Trophoblast cell (in vitro differentiated cells and primary cell): ENCODE results near the gene MAP1B.
A peak's percentile ranks its signal among the peaks of the same experiment; 100 is the strongest.

Experiments
- DNase-seq, 2 donors: peaks; one replicate each; pipeline ENCODE4 v3.0.0-alpha.2; 2016
- H2AFZ ChIP-seq: 2 replicates; pipeline ENCODE4 v1.6.1; 2013; ENCODE audit warnings: low read length, moderate library complexity, mild to moderate bottlenecking; ENCODE audit not compliant: insufficient read depth, poor library complexity
- H2AK5ac ChIP-seq: 2 replicates; pipeline ENCODE4 v1.6.1; 2013; ENCODE audit warnings: mild to moderate bottlenecking, low read length
- H2BK120ac ChIP-seq: 2 replicates; pipeline ENCODE4 v1.6.1; 2013; ENCODE audit warnings: low read length, mild to moderate bottlenecking, moderate library complexity; ENCODE audit not compliant: insufficient read depth, poor library complexity
- H2BK12ac ChIP-seq: 2 replicates; pipeline ENCODE4 v1.6.1; 2013; ENCODE audit warnings: mild to moderate bottlenecking, low read length, moderate library complexity
- H2BK5ac ChIP-seq: 2 replicates; pipeline ENCODE4 v1.6.1; 2013; ENCODE audit warnings: low read length, low read depth, moderate library complexity, mild to moderate bottlenecking; ENCODE audit not compliant: poor library complexity
- H3K14ac ChIP-seq: 2 replicates; pipeline ENCODE4 v1.6.1; 2013; ENCODE audit warnings: mild to moderate bottlenecking, low read length
- H3K18ac ChIP-seq: 2 replicates; pipeline ENCODE4 v1.6.1; 2013; ENCODE audit warnings: mild to moderate bottlenecking, low read length
- H3K23ac ChIP-seq: 2 replicates; pipeline ENCODE4 v1.6.1; 2013; ENCODE audit warnings: low read length
- H3K27ac ChIP-seq: 2 replicates; pipeline ENCODE4 v1.5.1; 2013; ENCODE audit warnings: low read depth, mild to moderate bottlenecking, inconsistent platforms, low read length, moderate library complexity
- H3K27me3 ChIP-seq: 2 replicates; pipeline ENCODE4 v1.6.1; 2013; ENCODE audit warnings: inconsistent platforms, mild to moderate bottlenecking, low read length, moderate library complexity; ENCODE audit not compliant: insufficient read depth
- H3K36me3 ChIP-seq, 2 experiments: 1 replicate in 1 of 2; 2 replicates in 1 of 2; pipeline ENCODE4 v1.6.1; 2013; ENCODE audit warnings: low read length in 2 of 2, mild to moderate bottlenecking in 2 of 2, moderate library complexity in 1 of 2; ENCODE audit not compliant: insufficient read depth in 2 of 2, control insufficient read depth in 1 of 2
- H3K4ac ChIP-seq: 2 replicates; pipeline ENCODE4 v1.6.1; 2013; ENCODE audit warnings: low read depth, mild to moderate bottlenecking, low read length, moderate library complexity
- H3K4me1 ChIP-seq, 2 experiments: 1 replicate in 1 of 2; 2 replicates in 1 of 2; pipeline ENCODE4 v1.6.1; 2013; ENCODE audit warnings: low read length in 2 of 2, mild to moderate bottlenecking in 2 of 2, moderate library complexity in 1 of 2; ENCODE audit not compliant: insufficient read depth in 2 of 2, control insufficient read depth in 1 of 2
- H3K4me2 ChIP-seq: 2 replicates; pipeline ENCODE4 v1.6.1; 2013; ENCODE audit warnings: inconsistent platforms, mild to moderate bottlenecking, low read length, moderate library complexity
- H3K4me3 ChIP-seq: 2 replicates; pipeline ENCODE4 v1.5.1; 2013; ENCODE audit warnings: mild to moderate bottlenecking, low read depth, low read length, inconsistent platforms
- H3K79me1 ChIP-seq: one replicate; pipeline ENCODE4 v1.6.1; 2013; ENCODE audit warnings: low read length
- H3K79me2 ChIP-seq: 2 replicates; pipeline ENCODE4 v1.6.1; 2013; ENCODE audit warnings: low read length, mild to moderate bottlenecking; ENCODE audit not compliant: control insufficient read depth, insufficient read depth, poor library complexity
- H3K9ac ChIP-seq: 2 replicates; pipeline ENCODE4 v1.6.1; 2013; ENCODE audit warnings: mild to moderate bottlenecking, low read length
- H3K9me3 ChIP-seq: 2 replicates; pipeline ENCODE4 v1.6.1; 2013; ENCODE audit warnings: low read depth, mild to moderate bottlenecking, control low read depth, inconsistent platforms, low read length; ENCODE audit not compliant: insufficient read depth
- H4K12ac ChIP-seq: 2 replicates; pipeline ENCODE4 v1.6.1; 2013; ENCODE audit warnings: low read depth, mild to moderate bottlenecking, low read length, moderate library complexity
- H4K8ac ChIP-seq: 2 replicates; pipeline ENCODE4 v1.6.1; 2013; ENCODE audit warnings: low read depth, mild to moderate bottlenecking, low read length, moderate library complexity
- H4K91ac ChIP-seq: one replicate; pipeline ENCODE4 v1.6.1; 2013; ENCODE audit warnings: low read depth, mild to moderate bottlenecking, low read length, moderate library complexity
- WGBS: extraction: QIAGEN DNeasy Blood & Tissue Kit; methylation state at CpG from one replicate; pipeline ENCODE4 v1.1.7; 2013; ENCODE audit warnings: missing lambda C conversion rate; ENCODE audit not compliant: insufficient read length, insufficient coverage; ENCODE audit errors: extremely low coverage; 5-methylcytosine and 5-hydroxymethylcytosine counted together

The MAP1B gene

DNA sequence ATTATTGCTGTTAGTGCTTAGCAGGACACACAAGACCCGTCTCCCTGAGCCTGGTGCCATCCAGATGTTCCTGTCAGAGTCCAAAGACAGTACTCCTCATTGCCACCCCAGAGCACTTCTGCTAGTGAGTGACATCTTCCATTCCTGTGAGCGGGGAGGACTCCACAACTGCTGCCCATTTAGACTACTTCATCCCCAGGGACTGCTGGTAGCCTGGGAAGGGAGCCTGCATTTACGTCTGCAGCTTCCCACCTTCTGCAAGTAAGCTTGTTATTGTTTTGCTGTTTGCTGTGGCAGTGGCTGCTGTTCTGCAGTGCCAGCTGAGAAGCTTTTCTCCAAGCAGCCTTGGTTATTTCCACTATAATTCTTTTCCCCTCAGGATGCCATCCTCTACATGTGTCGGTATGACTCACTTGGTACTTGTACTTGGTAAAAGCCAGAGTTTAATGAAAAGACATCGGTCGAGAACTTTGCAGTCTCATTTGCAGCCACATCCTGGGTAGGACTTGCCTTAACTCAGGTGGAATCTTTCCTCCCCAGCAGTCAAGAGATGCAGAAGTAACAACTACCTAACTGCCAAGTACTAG, 10.6 kb upstream of the MAP1B start:
- Histone ChIP-seq H4K91ac (no peak overlapping the region), H3K4ac (no peak overlapping the region), H3K18ac (no peak overlapping the region), H3K14ac (no peak overlapping the region), H2AFZ (no peak overlapping the region), H2BK120ac (no peak overlapping the region), H2AK5ac (no peak overlapping the region), H2BK5ac (no peak overlapping the region), H3K79me1 (no peaks in the 10 kb centered on the region), H4K12ac (no peak overlapping the region), H3K27me3 (no peaks in the 10 kb centered on the region), H4K8ac (no peak overlapping the region), H2BK12ac (no peak overlapping the region), H3K4me3 (no peak overlapping the region), H3K4me1 (no peaks in the 10 kb centered on the region), H3K23ac (no peak overlapping the region), H3K4me2 (no peak overlapping the region), H3K79me2 (no peaks in the 10 kb centered on the region), H3K36me3 (no peaks in the 10 kb centered on the region), H3K9me3 (no peaks in the 10 kb centered on the region), H3K9ac (no peak overlapping the region), H3K27ac (no peak overlapping the region)
- no CpG with 5 or more reads among the region's 6 CpGs for WGBS
- DNase-seq, result no peak

DNA sequence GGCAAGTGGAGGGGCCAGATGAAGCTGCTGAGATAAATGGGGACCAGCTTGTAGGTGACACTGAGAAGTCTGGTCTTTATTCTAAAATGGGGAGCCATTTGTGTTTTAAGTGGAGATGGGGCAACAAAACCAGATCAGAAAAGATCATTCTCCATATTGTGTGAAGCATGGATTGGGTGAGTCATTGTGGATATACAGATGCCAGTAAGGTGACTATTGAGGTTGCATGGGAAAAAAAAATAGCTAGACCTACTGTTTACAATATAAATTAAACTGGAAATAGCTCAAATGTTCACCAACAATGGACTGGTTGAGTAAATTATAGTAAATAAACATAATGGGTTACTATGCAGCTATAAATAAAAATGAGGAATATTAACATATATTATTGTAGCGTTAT, 5.4 kb upstream of the MAP1B start:
- no peak overlapping the region for H3K4me2 ChIP-seq
- no peak overlapping the region for H3K4ac ChIP-seq
- no peak overlapping the region for H2BK12ac ChIP-seq
- H2AFZ ChIP-seq, result no peak overlapping the region
- no peak overlapping the region for H4K12ac ChIP-seq
- H3K27ac ChIP-seq, result no peak overlapping the region
- H2AK5ac ChIP-seq, result no peak overlapping the region
- H3K14ac ChIP-seq, result no peak overlapping the region
- H3K9ac ChIP-seq, result no peak overlapping the region
- no peak overlapping the region for H3K4me3 ChIP-seq
- no peak overlapping the region for H3K23ac ChIP-seq
- H3K79me1 ChIP-seq, result no peaks in the 10 kb centered on the region
- H3K36me3 ChIP-seq, result no peaks in the 10 kb centered on the region
- H3K9me3 ChIP-seq, result no peaks in the 10 kb centered on the region
- no peak overlapping the region for H3K18ac ChIP-seq
- H4K8ac ChIP-seq, result no peak overlapping the region
- no peaks in the 10 kb centered on the region for H3K27me3 ChIP-seq
- WGBS, result no CpG with 5 or more reads among the region's 1 CpG
- no peak overlapping the region for H4K91ac ChIP-seq
- H3K79me2 ChIP-seq, result no peaks in the 10 kb centered on the region
- no peak for DNase-seq
- no peak overlapping the region for H2BK5ac ChIP-seq
- no peak overlapping the region for H2BK120ac ChIP-seq
- H3K4me1 ChIP-seq, result no peaks in the 10 kb centered on the region

DNA sequence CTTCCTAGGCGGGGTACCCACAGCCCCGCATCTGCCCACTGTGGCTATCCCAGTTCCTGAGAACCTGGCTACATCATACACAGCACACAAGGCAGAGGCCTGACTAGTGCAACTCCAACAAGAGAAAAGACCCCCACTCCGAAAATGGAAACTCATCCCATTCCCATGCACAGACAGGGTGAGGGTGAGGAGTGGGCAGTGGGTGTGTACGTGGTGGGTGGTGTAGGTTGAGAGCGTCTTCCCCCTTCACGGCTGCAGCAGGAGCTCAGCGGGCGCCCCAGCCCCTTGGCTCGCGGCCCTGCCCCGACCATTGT, 501 bp upstream of the MAP1B start:
- Histone ChIP-seq H2BK5ac (no peak overlapping the region), H3K9ac (no peak overlapping the region), H3K4ac (no peak overlapping the region), H3K4me3 (peak overlapping the region; percentile 74), H3K79me2 (peaks cover 2% of the 10 kb centered on the region), H3K27ac (no peak overlapping the region), H4K8ac (peak overlapping the region; percentile 40), H3K4me2 (peak overlapping the region; percentile 88), H4K91ac (peak overlapping the region; percentile 19), H3K79me1 (peaks cover 6% of the 10 kb centered on the region), H3K9me3 (no peaks in the 10 kb centered on the region), H3K36me3 (peaks cover 0 to 4% of the 10 kb centered on the region in 2 experiments), H3K14ac (peak overlapping the region; percentile 9), H2AFZ (peak overlapping the region; percentile 56), H3K18ac (no peak overlapping the region), H3K27me3 (no peaks in the 10 kb centered on the region), H2BK12ac (no peak overlapping the region), H2BK120ac (no peak overlapping the region), H4K12ac (peak overlapping the region; percentile 67), H3K23ac (no peak overlapping the region), H3K4me1 (peaks cover 2 to 4% of the 10 kb centered on the region in 2 experiments), H2AK5ac (no peak overlapping the region)
- no peak for DNase-seq
- no CpG with 5 or more reads among the region's 11 CpGs for WGBS

DNA sequence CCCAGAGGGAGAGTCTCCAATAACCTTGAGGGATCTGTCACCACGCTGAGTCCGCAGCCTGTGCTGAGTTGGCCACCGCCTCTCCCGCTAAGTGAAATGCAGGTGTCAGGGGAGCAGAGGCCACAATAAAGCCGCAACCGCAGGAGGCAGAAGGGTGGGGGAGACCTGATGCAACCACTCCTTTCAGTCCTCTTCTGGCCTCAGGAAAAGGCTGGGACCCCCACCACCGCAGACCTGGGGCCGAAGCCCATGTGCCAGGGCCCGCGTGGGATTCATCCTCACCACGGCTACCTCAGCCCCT, 576 bp downstream of the MAP1B start:
- no peak overlapping the region for H3K14ac ChIP-seq

More for the DNA sequence above, 576 bp downstream of the MAP1B start:
- H2BK5ac ChIP-seq, result no peak overlapping the region
- H3K36me3 ChIP-seq, result peaks cover 0 to 4% of the 10 kb centered on the region in 2 experiments
- peak overlapping the region; percentile 88 for H3K4me2 ChIP-seq
- DNase-seq, result no peak
- no peak overlapping the region for H3K23ac ChIP-seq
- H4K8ac ChIP-seq, result no peak overlapping the region
- H3K9ac ChIP-seq, result peak overlapping the region; percentile 80
- H2BK12ac ChIP-seq, result no peak overlapping the region
- no peak overlapping the region for H2BK120ac ChIP-seq
- H3K9me3 ChIP-seq, result no peaks in the 10 kb centered on the region
- peak overlapping the region; percentile 74 for H3K4me3 ChIP-seq
- H2AK5ac ChIP-seq, result no peak overlapping the region
- peak overlapping the region; percentile 30 for H4K91ac ChIP-seq
- no peak overlapping the region for H2AFZ ChIP-seq
- H3K27ac ChIP-seq, result no peak overlapping the region
- no CpG with 5 or more reads among the region's 11 CpGs for WGBS
- H3K4me1 ChIP-seq, result peaks cover 2 to 4% of the 10 kb centered on the region in 2 experiments
- no peaks in the 10 kb centered on the region for H3K27me3 ChIP-seq
- H3K18ac ChIP-seq, result no peak overlapping the region
- H3K79me1 ChIP-seq, result peaks cover 6% of the 10 kb centered on the region
- H3K79me2 ChIP-seq, result peaks cover 2% of the 10 kb centered on the region
- H4K12ac ChIP-seq, result no peak overlapping the region
- H3K4ac ChIP-seq, result no peak overlapping the region
